Tibial nerve (tissue), 4 donors: ENCODE data around the gene SQOR.

Experiments
- EP300 ChIP-seq, 2 donors: sonication (generic); formaldehyde crosslinking; IDR thresholded peaks; one replicate each; pipeline ENCODE4 v1.6.1; 2017; ENCODE audit warnings: antibody characterized with exemption in 2 of 2, mild to moderate bottlenecking in 1 of 2
- POLR2A ChIP-seq, 2 donors: fragments of 450-650 bp; IDR thresholded peaks; one replicate each; pipeline ENCODE4 v1.6.1; 2017; ENCODE audit warnings: antibody characterized with exemption in 2 of 2, mild to moderate bottlenecking in 2 of 2, moderate library complexity in 2 of 2
- TF ChIP-seq, protein P1 (sequence below), 5 experiments: fragments of 200-600 bp in 3 of 5; fragments of 450-650 bp in 2 of 5; sonication (generic) in 3 of 5; IDR thresholded peaks; one replicate each; pipeline ENCODE4 v1.5.1; 2016 to 2019; ENCODE audit warnings: antibody characterized with exemption in 5 of 5, mild to moderate bottlenecking in 3 of 5, moderate library complexity in 2 of 5

DNA sequence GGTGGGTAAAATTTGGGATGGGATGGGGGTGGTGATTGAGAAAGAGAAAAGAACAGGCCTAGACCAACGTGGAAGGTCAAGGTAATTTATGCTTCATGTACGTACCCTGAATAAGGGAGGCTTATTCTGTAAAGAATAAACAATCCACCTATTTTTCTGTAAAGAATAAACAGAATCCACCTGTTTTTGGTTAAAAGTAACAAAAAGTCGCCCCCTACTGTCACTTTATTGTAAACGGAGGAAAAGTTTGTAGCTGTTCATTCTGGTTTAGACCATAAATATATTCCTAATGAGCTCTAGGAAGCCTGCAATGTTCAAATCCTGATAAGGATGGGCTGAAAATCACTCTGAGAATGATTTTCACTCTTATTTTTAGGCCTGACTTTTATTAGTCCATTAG, 23.5 kb upstream of the SQOR start:
- TF ChIP-seq, protein P1, sequence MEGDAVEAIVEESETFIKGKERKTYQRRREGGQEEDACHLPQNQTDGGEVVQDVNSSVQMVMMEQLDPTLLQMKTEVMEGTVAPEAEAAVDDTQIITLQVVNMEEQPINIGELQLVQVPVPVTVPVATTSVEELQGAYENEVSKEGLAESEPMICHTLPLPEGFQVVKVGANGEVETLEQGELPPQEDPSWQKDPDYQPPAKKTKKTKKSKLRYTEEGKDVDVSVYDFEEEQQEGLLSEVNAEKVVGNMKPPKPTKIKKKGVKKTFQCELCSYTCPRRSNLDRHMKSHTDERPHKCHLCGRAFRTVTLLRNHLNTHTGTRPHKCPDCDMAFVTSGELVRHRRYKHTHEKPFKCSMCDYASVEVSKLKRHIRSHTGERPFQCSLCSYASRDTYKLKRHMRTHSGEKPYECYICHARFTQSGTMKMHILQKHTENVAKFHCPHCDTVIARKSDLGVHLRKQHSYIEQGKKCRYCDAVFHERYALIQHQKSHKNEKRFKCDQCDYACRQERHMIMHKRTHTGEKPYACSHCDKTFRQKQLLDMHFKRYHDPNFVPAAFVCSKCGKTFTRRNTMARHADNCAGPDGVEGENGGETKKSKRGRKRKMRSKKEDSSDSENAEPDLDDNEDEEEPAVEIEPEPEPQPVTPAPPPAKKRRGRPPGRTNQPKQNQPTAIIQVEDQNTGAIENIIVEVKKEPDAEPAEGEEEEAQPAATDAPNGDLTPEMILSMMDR (IDR thresholded peaks at IDR 0.05): peak in 3 of 5 experiments; percentile 10 to 30 (median 15)
- TF ChIP-seq POLR2A (IDR thresholded peaks at IDR 0.05): no peak
- no peak for TF ChIP-seq EP300 (IDR thresholded peaks at IDR 0.05)
